Measurements from ENCODE around the gene DCLRE1C. TPM values are rescaled to one million over a fixed set of nuclear protein-coding genes. Genes with fewer than 3 reads are reported as not detected.
A peak's percentile ranks its signal among the peaks of the same experiment; 100 is the strongest.
"Not testable (repeated sequence)": the region's sequence is repeated elsewhere in the genome, so short reads cannot be mapped to it uniquely, and the experiment has no call there.

The DCLRE1C gene
- total and polyA plus RNA-seq, 7 donors = 2.1 to 4.6 (median 2.8) TPM

GRCh38 chr10:14878266-14879123 lies 75.4 kb downstream of the DCLRE1C start, which contains the start of gene SUV39H2:
Gene SUV39H2, plus strand, starts transcription at chr10:14878866. Its CDS starts 23 bp downstream, at chr10:14878889.
- Histone ChIP-seq H3K27ac (peak within 1 kb of the TSS; percentile 99), H3K9me3 (no peaks in the 10 kb centered on the region), H3K36me3 (ENCODE audit: insufficient read depth in 1 of 2, low read depth in 1 of 2) (no peaks in the 10 kb centered on the region), H3K4me1 (peaks cover 38% of the 10 kb centered on the region), H3K27me3 (ENCODE audit: insufficient read depth in 3 of 3, low read length in 2 of 3) (no peaks in the 10 kb centered on the region), H3K4me3 (peak within 1 kb of the TSS; percentile 88)
- ATAC-seq (peak; percentile 92 to 97 (median 94)), DNase-seq (peak; percentile 97 to 98)
- intact Hi-C loops (cut with DNase I) = loop anchor here (1.0 to 5.0 kb wide), 2 partner anchors 41 to 74 kb away; partner anchors contain the start of gene DCLRE1C (in 1 of the 2)
- WGBS, 3 donors = 0 to 1% (median 0%) methylated on average over 56 to 102 of the region's 102 CpGs
- no peak for TF ChIP-seq CTCF (IDR thresholded peaks at IDR 0.05)

GRCh38 chr10:14876764-14877163 lies 77.1 kb downstream of the DCLRE1C start:
- H3K4me1 ChIP-seq = peaks cover 38% of the 10 kb centered on the region
- no peaks in the 10 kb centered on the region for H3K27me3 ChIP-seq (ENCODE audit: insufficient read depth in 3 of 3, low read length in 2 of 3)
- 52 to 76% (median 52%) methylated on average over 9 of the region's 9 CpGs for WGBS, 3 donors
- H3K27ac ChIP-seq = peak overlapping the region; percentile 99
- no peaks in the 10 kb centered on the region for H3K9me3 ChIP-seq
- TF ChIP-seq CTCF (IDR thresholded peaks at IDR 0.05) = no peak
- DNase-seq (peak in 1 of 2 donors; percentile 72), ATAC-seq (peak; percentile 42 to 72 (median 65))
- intact Hi-C loops (cut with DNase I) = loop anchor here in 1 of 2 donors (2.0 to 5.0 kb wide), 2 partner anchors 38 to 76 kb away; partner anchors contain the start of genes CDNF, DCLRE1C, HSPA14 and MSANTD7
- peak overlapping the region; percentile 88 for H3K4me3 ChIP-seq
- H3K36me3 ChIP-seq (ENCODE audit: insufficient read depth in 1 of 2, low read depth in 1 of 2) = no peaks in the 10 kb centered on the region

- 90 to 94% (median 92%) methylated on average over 12 of the region's 12 CpGs for WGBS, 3 donors
- H3K9me3 ChIP-seq = no peaks in the 10 kb centered on the region
- peaks cover 41% of the 10 kb centered on the region for H3K4me1 ChIP-seq
- H3K27ac ChIP-seq = peak overlapping the region; percentile 99
- intact Hi-C loops (cut with DNase I) = loop anchor here in 1 of 2 donors (2.0 to 5.0 kb wide), 2 partner anchors 37 to 76 kb away; partner anchors contain the start of genes CDNF, DCLRE1C, HSPA14 and MSANTD7
- H3K36me3 ChIP-seq (ENCODE audit: insufficient read depth in 1 of 2, low read depth in 1 of 2) = peaks cover 0 to 6% of the 10 kb centered on the region in 2 donors
- H3K4me3 ChIP-seq = peak overlapping the region; percentile 88
- H3K27me3 ChIP-seq (ENCODE audit: insufficient read depth in 3 of 3, low read length in 2 of 3) = no peaks in the 10 kb centered on the region
- ATAC-seq (no peak), DNase-seq (no peak)
- TF ChIP-seq CTCF (IDR thresholded peaks at IDR 0.05) = no peak
These were observed 78.0 kb downstream of the DCLRE1C start for GRCh38 chr10:14875941-14876340.

GRCh38 chr10:14873090-14873760 lies 80.7 kb downstream of the DCLRE1C start:
- Histone ChIP-seq H3K9me3 (no peaks in the 10 kb centered on the region), H3K27ac (no peak overlapping the region), H3K36me3 (ENCODE audit: insufficient read depth in 1 of 2, low read depth in 1 of 2) (peaks cover 0 to 33% of the 10 kb centered on the region in 2 donors), H3K4me1 (peaks cover 27% of the 10 kb centered on the region), H3K27me3 (ENCODE audit: insufficient read depth in 3 of 3, low read length in 2 of 3) (no peaks in the 10 kb centered on the region), H3K4me3 (no peak overlapping the region)
- DNase-seq (no peak), ATAC-seq (no peak)
- 75 to 80% (median 80%) methylated on average over 2 of the region's 2 CpGs for WGBS, 3 donors
- intact Hi-C loops (cut with DNase I) = no loop called here
- TF ChIP-seq CTCF (IDR thresholded peaks at IDR 0.05) = no peak

- H3K9me3 ChIP-seq; H3K4me1 ChIP-seq; H3K27ac ChIP-seq; H3K27me3 ChIP-seq (ENCODE audit: insufficient read depth in 3 of 3, low read length in 2 of 3); H3K4me3 ChIP-seq; DNase-seq; ATAC-seq; intact Hi-C loops (cut with DNase I): not testable (repeated sequence)
- WGBS, 3 donors = 93 to 97% (median 96%) methylated on average over 3 of the region's 3 CpGs
- peaks cover 4 to 60% of the 10 kb centered on the region in 2 donors for H3K36me3 ChIP-seq (ENCODE audit: insufficient read depth in 1 of 2, low read depth in 1 of 2)
These were observed 89.0 kb downstream of the DCLRE1C start for GRCh38 chr10:14864871-14865270.

GRCh38 chr10:14864466-14864865 lies 89.4 kb downstream of the DCLRE1C start:
- ATAC-seq; DNase-seq; H3K27me3 ChIP-seq (ENCODE audit: insufficient read depth in 3 of 3, low read length in 2 of 3); H3K4me1 ChIP-seq; intact Hi-C loops (cut with DNase I); H3K9me3 ChIP-seq; H3K4me3 ChIP-seq; H3K27ac ChIP-seq: not testable (repeated sequence)
- 95 to 99% (median 97%) methylated on average over 6 of the region's 6 CpGs for WGBS, 3 donors
- peaks cover 4 to 56% of the 10 kb centered on the region in 2 donors for H3K36me3 ChIP-seq (ENCODE audit: insufficient read depth in 1 of 2, low read depth in 1 of 2)
